Adipose tissue (tissue), 3 donors: ENCODE measurements around the gene CACNA1C. TPM values are rescaled to one million over a fixed set of nuclear protein-coding genes. Genes with fewer than 3 reads are reported as not detected.

ENCODE experiments used
- H3K27ac ChIP-seq: one replicate; pipeline ENCODE4 v1.5.1; 2013; ENCODE audit warnings: low read depth, low read length
- WGBS, 3 donors: extraction: QIAGEN DNeasy Blood & Tissue Kit; methylation state at CpG; one replicate each; pipeline ENCODE4 v1.1.7; 2013; 5-methylcytosine and 5-hydroxymethylcytosine counted together
- polyA plus RNA-seq, 3 donors: library from polyadenylated mRNA; stranded (reverse); fragments of 200-250 nt; gene quantifications; one replicate each; pipeline ENCODE4 v1.2.3, GENCODE V29; 2013
- donor health status: healthy with polysubstance abuse.
- donor health status: Bipolar disorder and iron deficiency.
- donor health status: healthy.

The CACNA1C gene
- polyA plus RNA-seq, 3 donors: 0.72 to 8.1 (median 1.4) TPM

GRCh38 chr12:2513141-2514037, 460.6 kb downstream of the CACNA1C start:
- H3K27ac ChIP-seq: no peak overlapping the region
- WGBS, 3 donors: 67 to 85% (median 80%) methylated on average over 11 of the region's 11 CpGs

GRCh38 chr12:2514038-2514340, 461.2 kb downstream of the CACNA1C start:
- 66 to 91% (median 76%) methylated on average over 5 of the region's 5 CpGs for WGBS, 3 donors
- H3K27ac ChIP-seq: no peak overlapping the region

DNA sequence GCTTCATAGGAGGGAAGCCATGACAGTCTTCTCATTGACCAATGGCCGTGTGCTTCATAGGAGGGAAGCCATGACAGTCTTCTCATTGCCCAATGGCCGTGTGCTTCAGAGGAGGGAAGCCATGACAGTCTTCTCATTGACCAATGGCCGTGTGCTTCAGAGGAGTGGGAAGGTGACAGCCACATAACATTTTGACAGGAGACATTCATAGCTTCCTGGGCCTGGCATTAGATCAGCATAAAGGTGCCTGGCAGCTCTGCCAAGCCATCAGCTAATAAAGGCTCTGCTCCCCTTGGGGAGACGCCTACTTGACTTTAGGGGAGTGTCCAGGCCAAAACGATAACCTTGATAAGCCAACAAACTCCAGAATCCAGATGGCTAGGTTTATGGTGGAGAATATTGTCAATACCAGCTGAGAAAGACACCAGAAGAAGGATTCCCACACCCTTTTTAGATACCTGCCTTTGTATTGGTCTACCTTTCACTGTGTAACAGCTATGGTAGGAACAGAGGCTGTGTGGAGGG, 468.0 kb downstream of the CACNA1C start:
- H3K27ac ChIP-seq: no peak overlapping the region
- 71 to 91% (median 88%) methylated on average over 5 of the region's 5 CpGs for WGBS, 3 donors

- 70 to 91% (median 88%) methylated on average over 9 of the region's 9 CpGs for WGBS, 3 donors
- H3K27ac ChIP-seq: no peak overlapping the region
These were observed 470.5 kb downstream of the CACNA1C start for GRCh38 chr12:2523317-2523716.

DNA sequence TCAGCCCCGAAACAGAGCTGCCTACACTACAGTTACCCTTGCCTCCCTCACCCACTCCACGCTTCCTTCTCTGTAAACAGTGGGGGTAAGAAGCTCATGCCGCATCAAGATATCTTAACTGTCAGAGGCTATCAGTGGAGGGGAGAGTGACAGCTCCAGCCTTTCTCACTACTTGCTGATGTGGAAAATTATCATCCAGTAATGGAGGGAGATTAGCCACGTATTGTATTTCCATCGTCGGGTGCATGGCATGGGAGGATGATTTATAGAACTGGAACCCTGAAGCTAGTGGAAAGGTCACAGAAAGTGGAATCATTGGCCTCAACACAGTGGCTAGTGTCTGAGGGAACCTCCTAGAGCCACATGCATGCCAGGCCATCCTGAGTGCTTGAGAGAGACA, 471.1 kb downstream of the CACNA1C start:
- WGBS, 3 donors: 58 to 89% (median 88%) methylated on average over 6 of the region's 6 CpGs
- no peak overlapping the region for H3K27ac ChIP-seq

- WGBS, 3 donors: 66 to 75% (median 73%) methylated on average over 6 of the region's 6 CpGs
- H3K27ac ChIP-seq: no peak overlapping the region
These were observed 473.6 kb downstream of the CACNA1C start for GRCh38 chr12:2526371-2526770.

DNA sequence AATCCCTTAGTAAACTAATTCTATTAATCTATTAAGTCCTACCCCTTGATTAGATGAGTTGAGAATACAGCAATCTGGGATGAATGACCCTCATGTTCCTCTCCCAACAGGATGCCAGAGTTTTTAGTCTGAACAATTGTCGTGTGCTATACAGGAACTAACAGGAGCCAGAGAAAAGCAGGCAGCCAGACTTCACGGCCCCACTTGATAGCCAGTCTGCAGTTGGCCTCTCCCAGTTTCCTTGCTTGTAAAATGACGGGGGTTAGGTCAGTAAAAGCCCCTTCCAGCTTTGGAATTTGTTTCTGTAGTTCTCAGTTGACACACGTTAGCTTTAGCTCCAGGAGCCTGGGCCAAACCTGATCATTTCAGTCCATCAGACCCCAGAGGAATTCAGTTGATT, 475.2 kb downstream of the CACNA1C start:
- WGBS, 3 donors: 60 to 72% (median 62%) methylated on average over 4 of the region's 4 CpGs
- H3K27ac ChIP-seq: no peak overlapping the region

DNA sequence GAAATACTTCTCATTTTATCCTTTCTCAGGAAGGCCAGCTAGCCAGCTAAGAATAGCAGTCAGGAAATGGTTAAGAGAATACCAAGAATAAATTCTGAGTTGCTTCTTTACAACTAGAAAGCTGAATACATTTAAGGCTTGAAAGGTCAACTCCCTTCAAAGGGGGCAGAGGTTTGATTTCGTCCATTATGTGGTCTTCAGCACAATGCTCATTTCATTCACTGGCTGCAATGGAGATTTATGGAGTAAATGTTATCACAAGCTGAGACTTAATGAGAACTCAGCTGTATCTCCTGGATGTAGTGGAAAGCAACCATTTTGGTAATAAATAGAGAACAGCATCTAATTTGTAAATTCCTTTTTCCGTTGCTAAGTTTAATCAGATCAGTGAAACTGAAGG, 477.0 kb downstream of the CACNA1C start:
- WGBS, 3 donors: 75 to 81% (median 77%) methylated on average over 2 of the region's 2 CpGs

GRCh38 chr12:2531371-2531770, 478.6 kb downstream of the CACNA1C start:
- H3K27ac ChIP-seq: no peak overlapping the region
- 75 to 86% (median 84%) methylated on average over 4 of the region's 4 CpGs for WGBS, 3 donors

More for the DNA sequence above, 477.0 kb downstream of the CACNA1C start:
- no peak overlapping the region for H3K27ac ChIP-seq

DNA sequence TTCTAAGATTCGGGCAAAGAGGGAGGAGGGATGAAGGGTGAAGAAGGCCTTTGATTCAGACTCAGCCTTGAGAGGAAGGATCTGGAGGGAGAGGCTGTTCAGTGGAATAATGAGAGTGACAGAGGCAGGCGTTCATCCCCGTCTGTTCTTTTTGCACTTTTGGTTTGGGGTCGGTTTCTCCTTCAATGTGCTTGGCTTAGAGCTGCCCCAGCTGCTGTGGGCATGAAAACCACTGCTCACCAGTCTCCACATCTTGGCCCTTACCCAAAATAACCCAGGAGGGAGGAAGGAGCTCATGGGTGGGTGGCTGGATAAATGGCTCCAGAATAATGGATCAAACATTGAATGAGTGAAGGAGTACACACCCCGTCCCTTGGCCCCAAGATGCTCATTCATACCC, 480.2 kb downstream of the CACNA1C start:
- no peak overlapping the region for H3K27ac ChIP-seq
- 50 to 86% (median 84%) methylated on average over 5 of the region's 5 CpGs for WGBS, 3 donors

DNA sequence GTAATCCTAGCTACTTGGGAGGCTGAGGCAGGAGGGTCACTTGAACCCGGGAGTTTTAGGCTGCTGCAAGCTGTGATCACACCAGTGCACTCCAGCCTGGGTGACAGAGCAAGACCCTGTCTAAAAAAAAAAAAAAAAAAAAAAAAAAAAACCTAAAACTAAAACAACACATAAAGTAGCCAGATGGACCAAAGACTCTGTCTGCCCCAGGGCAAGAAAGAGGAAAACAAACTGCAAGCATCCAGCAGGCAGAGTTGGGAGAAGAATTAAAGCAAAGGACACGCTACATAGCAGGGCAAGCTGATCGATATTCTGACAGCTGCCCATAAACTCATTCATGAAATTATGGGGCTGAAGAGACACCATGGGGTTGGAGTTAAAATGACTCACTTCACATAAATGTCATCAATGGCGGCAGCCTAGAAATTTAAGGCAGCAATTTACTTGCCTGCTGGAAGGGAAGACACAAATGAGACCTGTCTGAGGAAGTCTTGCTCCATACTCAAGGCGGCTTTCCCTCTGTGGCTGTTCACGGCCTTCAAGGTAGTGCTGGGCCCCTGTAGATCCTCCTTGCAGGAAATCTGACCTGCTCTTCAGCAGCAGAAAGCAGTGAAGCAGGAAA, 482.9 kb downstream of the CACNA1C start:
- WGBS, 3 donors: 81 to 91% (median 82%) methylated on average over 6 of the region's 6 CpGs
- H3K27ac ChIP-seq: no peak overlapping the region

- WGBS, 3 donors: 86 to 94% (median 88%) methylated on average over 4 of the region's 4 CpGs
These were observed 483.9 kb downstream of the CACNA1C start for GRCh38 chr12:2536724-2537123.

GRCh38 chr12:2537868-2538541, 485.2 kb downstream of the CACNA1C start:
- 80 to 90% (median 84%) methylated on average over 5 of the region's 5 CpGs for WGBS, 3 donors
- H3K27ac ChIP-seq: no peak overlapping the region

More at GRCh38 chr12:2536724-2537123, 483.9 kb downstream of the CACNA1C start:
- H3K27ac ChIP-seq: no peak overlapping the region

- no peak overlapping the region for H3K27ac ChIP-seq
- 64 to 78% (median 66%) methylated on average over 7 to 8 of the region's 8 CpGs for WGBS, 3 donors
These were observed 487.2 kb downstream of the CACNA1C start for GRCh38 chr12:2539938-2540337.

GRCh38 chr12:2540535-2540941, 487.8 kb downstream of the CACNA1C start:
- no peak overlapping the region for H3K27ac ChIP-seq
- 47 to 78% (median 73%) methylated on average over 13 of the region's 13 CpGs for WGBS, 3 donors

- H3K27ac ChIP-seq: no peak overlapping the region
These were observed 488.9 kb downstream of the CACNA1C start for GRCh38 chr12:2541631-2542204.

GRCh38 chr12:2543801-2544200, 491.0 kb downstream of the CACNA1C start:
- WGBS, 3 donors: 48 to 83% (median 82%) methylated on average over 3 of the region's 3 CpGs
- H3K27ac ChIP-seq: no peak overlapping the region

More at GRCh38 chr12:2541631-2542204, 488.9 kb downstream of the CACNA1C start:
- 72 to 79% (median 77%) methylated on average over 13 of the region's 13 CpGs for WGBS, 3 donors

- no peak overlapping the region for H3K27ac ChIP-seq
These were observed 491.4 kb downstream of the CACNA1C start for GRCh38 chr12:2544230-2544629.
